ENCODE results near the gene UNKL. TPM values are rescaled to one million over a fixed set of nuclear protein-coding genes. Genes with fewer than 3 reads are reported as not detected.
A peak's percentile ranks its signal among the peaks of the same experiment; 100 is the strongest.

The UNKL gene
- total and polyA plus RNA-seq, 2 donors (not counting 1 experiment from before 2014, with no cell fraction given), result 53.9 to 178 TPM

DNA sequence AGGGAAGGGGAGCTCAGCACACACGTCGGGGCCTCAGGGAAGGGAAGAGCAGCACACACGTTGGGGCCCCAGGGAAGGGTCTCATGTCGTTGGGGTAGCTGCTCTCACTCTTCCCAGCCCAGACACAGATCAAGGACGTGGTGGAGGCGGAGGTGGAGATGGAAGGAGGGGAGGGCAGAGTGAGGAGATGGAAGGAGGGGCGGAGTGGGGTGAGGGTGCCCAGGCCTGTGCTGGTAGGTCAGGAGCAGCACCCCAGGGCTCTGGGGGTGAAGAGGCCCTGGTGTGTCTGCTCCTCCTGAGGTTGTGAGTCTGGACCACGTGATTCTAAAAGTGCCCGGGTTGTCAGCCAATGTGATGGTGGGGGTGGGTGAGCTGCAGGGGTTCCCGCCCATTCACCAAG lies 45.5 kb upstream of the UNKL start:
- Histone ChIP-seq H3K27me3 (replicated peaks in 1 of 4; ENCODE audit: control extremely low read depth in 1 of 4, control insufficient read depth in 3 of 4, insufficient read depth in 4 of 4, low read length in 3 of 4) (no peaks in the 10 kb centered on the region), H3K9ac (ENCODE audit: low read length) (peak overlapping the region; percentile 10), H3K4me2 (replicated peaks; ENCODE audit: low read depth, low read length, poor library complexity, severe bottlenecking) (peak overlapping the region; percentile 51), H3K4me1 (ENCODE audit: control insufficient read depth in 2 of 2, insufficient read depth in 2 of 2, low read length in 2 of 2) (peaks cover 31 to 34% of the 10 kb centered on the region in 2 donors), H2AFZ (ENCODE audit: insufficient read depth, low read depth, low read length, poor library complexity, severe bottlenecking) (no peak overlapping the region), H3K79me2 (ENCODE audit: control insufficient read depth, insufficient read depth, low read length) (peaks cover 87% of the 10 kb centered on the region), H3K36me3 (replicated peaks in 1 of 2; ENCODE audit: control extremely low read depth in 1 of 2, control insufficient read depth in 1 of 2, extremely low read depth in 1 of 2, insufficient read depth in 2 of 2, low read length in 1 of 2) (peaks cover 6 to 67% of the 10 kb centered on the region in 2 experiments), H3K27ac (ENCODE audit: low read length in 2 of 2) (peak overlapping the region; percentile 98), H4K20me1 (ENCODE audit: control insufficient read depth, insufficient read depth, low read length, poor library complexity, severe bottlenecking) (no peaks in the 10 kb centered on the region), H3K4me3 (ENCODE audit: control extremely low read depth in 1 of 5, extremely low read depth in 1 of 5, insufficient read depth in 1 of 5, low read depth in 2 of 5, low read length in 4 of 5) (no peak overlapping the region), H3K9me3 (ENCODE audit: control extremely low read depth in 1 of 3, control insufficient read depth in 2 of 3, insufficient read depth in 1 of 3, low read length in 2 of 3) (peaks cover 0 to 3% (median 0%) of the 10 kb centered on the region in 3 donors)
- 83% methylated on average over 5 of the region's 10 CpGs for WGBS (ENCODE audit: insufficient coverage)
- H3K27ac Mint-ChIP-seq, result peak overlapping the region; percentile 88
- no peaks in the 10 kb centered on the region for H3K27me3 Mint-ChIP-seq
- ATAC-seq (ENCODE audit: low read depth) (no peak), DNase-seq (no peak)
- H3K9me3 Mint-ChIP-seq (ENCODE audit: insufficient read depth), result no peaks in the 10 kb centered on the region
- ChIA-PET POLR2A (interaction anchor here (1.9 to 2.6 kb wide), 4 partner anchors 14 to 39 kb away, joined by 9 to 16 read pairs (median 12); partner anchors contain the start of genes CLCN7, TELO2 and UQCC4), CTCF (interaction anchor here (1.2 kb wide), 1 partner anchor 38 kb away, joined by 3 read pairs; no protein-coding TSS in a partner anchor)
- peaks cover 28% of the 10 kb centered on the region for H3K4me1 Mint-ChIP-seq
- TF ChIP-seq, protein P1, sequence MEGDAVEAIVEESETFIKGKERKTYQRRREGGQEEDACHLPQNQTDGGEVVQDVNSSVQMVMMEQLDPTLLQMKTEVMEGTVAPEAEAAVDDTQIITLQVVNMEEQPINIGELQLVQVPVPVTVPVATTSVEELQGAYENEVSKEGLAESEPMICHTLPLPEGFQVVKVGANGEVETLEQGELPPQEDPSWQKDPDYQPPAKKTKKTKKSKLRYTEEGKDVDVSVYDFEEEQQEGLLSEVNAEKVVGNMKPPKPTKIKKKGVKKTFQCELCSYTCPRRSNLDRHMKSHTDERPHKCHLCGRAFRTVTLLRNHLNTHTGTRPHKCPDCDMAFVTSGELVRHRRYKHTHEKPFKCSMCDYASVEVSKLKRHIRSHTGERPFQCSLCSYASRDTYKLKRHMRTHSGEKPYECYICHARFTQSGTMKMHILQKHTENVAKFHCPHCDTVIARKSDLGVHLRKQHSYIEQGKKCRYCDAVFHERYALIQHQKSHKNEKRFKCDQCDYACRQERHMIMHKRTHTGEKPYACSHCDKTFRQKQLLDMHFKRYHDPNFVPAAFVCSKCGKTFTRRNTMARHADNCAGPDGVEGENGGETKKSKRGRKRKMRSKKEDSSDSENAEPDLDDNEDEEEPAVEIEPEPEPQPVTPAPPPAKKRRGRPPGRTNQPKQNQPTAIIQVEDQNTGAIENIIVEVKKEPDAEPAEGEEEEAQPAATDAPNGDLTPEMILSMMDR (IDR thresholded peaks at IDR 0.05), result no peak
- no peak for TF ChIP-seq EZH2 (IDR thresholded peaks at IDR 0.05; ENCODE audit: borderline replicate concordance, insufficient read depth, low read depth, low read length, poor library complexity, severe bottlenecking)
- intact Hi-C loops (cut with micrococcal nuclease), result loop anchor here (1.0 to 2.0 kb wide), 3 partner anchors 9 to 33 kb away; partner anchors contain the start of gene TELO2
- H3K4me3 Mint-ChIP-seq, result no peak overlapping the region

DNA sequence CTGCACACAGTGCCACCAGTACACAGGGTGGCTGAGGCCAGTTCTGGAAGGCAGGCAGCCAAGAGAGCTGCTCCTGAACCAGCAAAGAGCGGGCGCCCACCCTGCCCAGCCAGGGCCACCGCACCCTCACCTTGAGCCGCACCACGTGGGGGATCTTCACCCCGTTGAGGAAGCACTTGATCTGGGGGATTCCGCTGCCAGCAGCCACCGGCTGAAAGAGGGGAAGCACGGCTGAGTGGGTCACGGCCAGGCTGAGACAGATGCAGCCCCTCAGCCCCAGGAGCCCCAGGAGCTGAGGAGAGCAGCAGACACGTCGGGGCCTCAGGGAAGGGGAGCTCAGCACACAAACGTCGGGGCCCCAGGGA lies 44.5 kb upstream of the UNKL start:
- intact Hi-C loops (cut with micrococcal nuclease), result loop anchor here (1.0 to 2.0 kb wide), 4 partner anchors 10 to 34 kb away; partner anchors contain the start of genes CLCN7 and TELO2
- peak overlapping the region; percentile 97 for H3K27ac Mint-ChIP-seq
- no peak for TF ChIP-seq EZH2 (IDR thresholded peaks at IDR 0.05; ENCODE audit: borderline replicate concordance, insufficient read depth, low read depth, low read length, poor library complexity, severe bottlenecking)
- TF ChIP-seq, protein P1 (IDR thresholded peaks at IDR 0.05), result no peak
- H3K9me3 Mint-ChIP-seq (ENCODE audit: insufficient read depth), result no peaks in the 10 kb centered on the region
- no peaks in the 10 kb centered on the region for H3K27me3 ChIP-seq (replicated peaks in 1 of 4; ENCODE audit: control extremely low read depth in 1 of 4, control insufficient read depth in 3 of 4, insufficient read depth in 4 of 4, low read length in 3 of 4)
- peak overlapping the region; percentile 81 for H3K4me3 Mint-ChIP-seq
- peak overlapping the region; percentile 70 for H3K4me2 ChIP-seq (replicated peaks; ENCODE audit: low read depth, low read length, poor library complexity, severe bottlenecking)
- peak overlapping the region; percentile 65 for H3K9ac ChIP-seq (ENCODE audit: low read length)
- CTCF ChIA-PET, result interaction anchor here (0.8 to 1.2 kb wide), 5 partner anchors 17 to 39 kb away, joined by 3 to 4 read pairs (median 3); no protein-coding TSS in a partner anchor
- WGBS (ENCODE audit: insufficient coverage), result 7% methylated on average over 14 of the region's 14 CpGs
- H4K20me1 ChIP-seq (ENCODE audit: control insufficient read depth, insufficient read depth, low read length, poor library complexity, severe bottlenecking), result no peaks in the 10 kb centered on the region
- POLR2A ChIA-PET, result interaction anchor here (0.6 to 2.6 kb wide), 7 partner anchors 15 to 242 kb away, joined by 3 to 16 read pairs (median 9); partner anchors contain the start of genes CLCN7, TELO2 and UQCC4
- H3K4me1 ChIP-seq (ENCODE audit: control insufficient read depth in 2 of 2, insufficient read depth in 2 of 2, low read length in 2 of 2), result peaks cover 31 to 34% of the 10 kb centered on the region in 2 donors
- H3K27ac ChIP-seq (ENCODE audit: low read length in 2 of 2), result peak overlapping the region; percentile 98
- H3K36me3 ChIP-seq (replicated peaks in 1 of 2; ENCODE audit: control extremely low read depth in 1 of 2, control insufficient read depth in 1 of 2, extremely low read depth in 1 of 2, insufficient read depth in 2 of 2, low read length in 1 of 2), result peaks cover 5 to 69% of the 10 kb centered on the region in 2 experiments
- peak; percentile 95 for ATAC-seq (ENCODE audit: low read depth)
- no peaks in the 10 kb centered on the region for H3K27me3 Mint-ChIP-seq
- H3K4me3 ChIP-seq (ENCODE audit: control extremely low read depth in 1 of 5, extremely low read depth in 1 of 5, insufficient read depth in 1 of 5, low read depth in 2 of 5, low read length in 4 of 5), result peak overlapping the region in 3 of 5 experiments; percentile 38 to 51 (median 50)
- H2AFZ ChIP-seq (ENCODE audit: insufficient read depth, low read depth, low read length, poor library complexity, severe bottlenecking), result peak overlapping the region; percentile 23
- peaks cover 87% of the 10 kb centered on the region for H3K79me2 ChIP-seq (ENCODE audit: control insufficient read depth, insufficient read depth, low read length)
- peak; percentile 95 for DNase-seq
- peaks cover 28% of the 10 kb centered on the region for H3K4me1 Mint-ChIP-seq
- peaks cover 0 to 3% (median 0%) of the 10 kb centered on the region in 3 donors for H3K9me3 ChIP-seq (ENCODE audit: control extremely low read depth in 1 of 3, control insufficient read depth in 2 of 3, insufficient read depth in 1 of 3, low read length in 2 of 3)

Data from B cell (primary cell).